Measurements from ENCODE around the gene ZNF774.

GRCh38 chr15:90316139-90316538 lies 35.9 kb upstream of the ZNF774 start:
- no peak for TF ChIP-seq CTCF (IDR thresholded peaks at IDR 0.05)
- TF ChIP-seq POLR2A (IDR thresholded peaks at IDR 0.05) = no peak
- no peak for TF ChIP-seq POLR2AphosphoS5 (IDR thresholded peaks at IDR 0.05)
- TF ChIP-seq EP300 (IDR thresholded peaks at IDR 0.05) = no peak
